HepG2 (cell line): Measurements from ENCODE around the gene RCOR1. TPM values are rescaled to one million over a fixed set of nuclear protein-coding genes. Genes with fewer than 3 reads are reported as not detected.

ENCODE experiments used
- ATAC-seq: fragments of 200-7000 bp; cut with Tn5 transposase; 3 replicates; pipeline ENCODE4 v1.9.1; 2020; ENCODE audit warnings: mild to moderate bottlenecking, moderate library complexity
- BruUV-seq: library from RNA; stranded (reverse); fragments of 400-500 nt; replicated peaks from 2 replicates; lab custom pipeline; 2021; lab: Mats Ljungman, UMichigan
- CTCF ChIA-PET: fragments of 300-600 bp; formaldehyde crosslinking; extraction: SDS; loops from one replicate; lab custom pipeline; 2021; ENCODE audit warnings: low total read pairs, inconsistent platforms, low intra/inter-chr PET ratio; lab: Yijun Ruan, JAX
- POLR2A ChIA-PET: fragments of 350-600 bp; sonication (Branson Sonifier 250); formaldehyde crosslinking; loops from one replicate; lab custom pipeline; 2020; ENCODE audit warnings: antibody characterized with exemption, inconsistent platforms; lab: Yijun Ruan, JAX
- DNase-seq: peaks from one replicate; pipeline ENCODE4 v3.0.0-alpha.2; 2015; ENCODE audit warnings: low spot score
- FAIRE-seq: peaks from 3 replicates; lab custom pipeline; 2011; peaks lifted over from hg19 to GRCh38; lab: Jason Lieb, UNC
- H2AFZ ChIP-seq: one replicate; pipeline ENCODE4 v1.6.1; 2011; ENCODE audit warnings: low read length, inconsistent platforms
- H3K27ac ChIP-seq: fragments of 300-600 bp; 3 replicates; pipeline ENCODE4 v1.8.0; 2011; ENCODE audit warnings: mixed run types, mild to moderate bottlenecking, mixed read lengths, low read length, inconsistent platforms; ENCODE audit not compliant: insufficient read depth; ENCODE audit errors: extremely low read length
- H3K27me3 ChIP-seq, 2 experiments: fragments of 200-600 bp in 1 of 2; 2 replicates in 1 of 2; 3 replicates in 1 of 2; pipeline versions ENCODE4 v1.6.0 to v1.8.0; 2011; ENCODE audit warnings: low read length in 2 of 2, mild to moderate bottlenecking in 2 of 2, moderate library complexity in 2 of 2, inconsistent platforms in 1 of 2; ENCODE audit not compliant: insufficient read depth in 2 of 2, control insufficient read depth in 1 of 2
- H3K36me3 ChIP-seq, 2 experiments: fragments of 200-600 bp in 1 of 2; replicated peaks in 1 of 2; 2 replicates in 1 of 2; 3 replicates in 1 of 2; pipeline versions ENCODE4 v1.5.1 to v1.8.0; 2011; ENCODE audit warnings: low read length in 2 of 2, inconsistent platforms in 1 of 2; ENCODE audit not compliant: insufficient read depth in 2 of 2, control insufficient read depth in 1 of 2
- H3K4me1 ChIP-seq: 2 replicates; pipeline ENCODE4 v1.5.1; 2012; ENCODE audit warnings: low read length, inconsistent platforms; ENCODE audit not compliant: insufficient read depth
- H3K4me2 ChIP-seq: 2 replicates; pipeline ENCODE4 v1.6.0; 2011; ENCODE audit warnings: low read depth, low read length, inconsistent platforms
- H3K4me3 ChIP-seq, 3 experiments: fragments of 200-600 bp in 1 of 3; sonication (generic), shearing (Covaris generic) in 1 of 3; replicated peaks in 1 of 3; 2 replicates each; pipeline ENCODE4 v1.5.1; 2011 to 2016; ENCODE audit warnings: low read length in 3 of 3, inconsistent platforms in 2 of 3, low read depth in 2 of 3, mild to moderate bottlenecking in 2 of 3, control low read depth in 1 of 3, mixed read lengths in 1 of 3; ENCODE audit not compliant: insufficient read depth in 1 of 3
- H3K79me2 ChIP-seq: one replicate; pipeline ENCODE4 v1.6.1; 2011; ENCODE audit warnings: low read length, inconsistent platforms; ENCODE audit not compliant: insufficient read depth
- H3K9ac ChIP-seq: 2 replicates; pipeline ENCODE4 v1.6.0; 2011; ENCODE audit warnings: mild to moderate bottlenecking, low read depth, low read length, inconsistent platforms; ENCODE audit not compliant: insufficient read depth
- H3K9me3 ChIP-seq: 2 replicates; pipeline ENCODE4 v1.5.1; 2012; ENCODE audit warnings: mild to moderate bottlenecking, low read length
- H4K20me1 ChIP-seq: 2 replicates; pipeline ENCODE4 v1.6.0; 2011; ENCODE audit warnings: inconsistent platforms, mild to moderate bottlenecking, low read length, moderate library complexity; ENCODE audit not compliant: insufficient read depth
- DNMT1 ChIP-seq: sonication (generic); formaldehyde crosslinking; IDR thresholded peaks from 2 replicates; pipeline ENCODE4 v1.5.1; 2020; ENCODE audit warnings: mild to moderate bottlenecking, missing genetic modification reagents
- ETV5 ChIP-seq: IDR thresholded peaks from 2 replicates; pipeline ENCODE4 v1.6.1; 2018; ENCODE audit warnings: missing biosample characterization, missing genetic modification reagents, inconsistent platforms, borderline replicate concordance
- MTA3 ChIP-seq: sonication (generic); formaldehyde crosslinking; IDR thresholded peaks from 2 replicates; pipeline ENCODE4 v1.4.0; 2020; ENCODE audit warnings: missing genetic modification reagents
- SCMH1 ChIP-seq: sonication (generic); formaldehyde crosslinking; IDR thresholded peaks from 2 replicates; pipeline ENCODE4 v1.9.0; 2021; ENCODE audit warnings: missing genetic modification reagents, mild to moderate bottlenecking, borderline replicate concordance
- SRF ChIP-seq: IDR thresholded peaks from 2 replicates; pipeline ENCODE4 v1.6.1; 2011; ENCODE audit warnings: mild to moderate bottlenecking, low read depth, low read length, moderate library complexity
- SSRP1 ChIP-seq: IDR thresholded peaks from 2 replicates; pipeline ENCODE4 v1.6.1; 2016; ENCODE audit warnings: control low read depth
- STAT6 ChIP-seq: sonication (generic); formaldehyde crosslinking; IDR thresholded peaks from 2 replicates; pipeline ENCODE4 v1.4.0; 2020; ENCODE audit warnings: missing genetic modification reagents, mild to moderate bottlenecking, borderline replicate concordance
- ZKSCAN1 ChIP-seq: fragments of 150-350 bp; IDR thresholded peaks from 2 replicates; pipeline ENCODE4 v1.6.1; 2014; ENCODE audit warnings: low read length
- ZNF407 ChIP-seq: sonication (generic); formaldehyde crosslinking; IDR thresholded peaks from one replicate; pipeline ENCODE4 v1.5.1; 2020; ENCODE audit warnings: mild to moderate bottlenecking, missing genetic modification reagents; ENCODE audit errors: not compliant biosample characterization
- WGBS: methylation state at CpG from one replicate; pipeline ENCODE4 v1.1.6; 2017; ENCODE audit warnings: low lambda C conversion rate; 5-methylcytosine and 5-hydroxymethylcytosine counted together
- in situ Hi-C: cut with HindIII; loops from 2 replicates; pipeline ENCODE4 v1.10.0; 2017; ENCODE audit warnings: low pct_unique_long_range_greater_than_20kb; ENCODE audit not compliant: extremely low pct_ligation_motif_present
- intact Hi-C: fragments of 100-400 bp; cut with micrococcal nuclease; formaldehyde crosslinking; loops from one replicate; pipeline ENCODE4 v1.10.0; 2022; ENCODE audit not compliant: unreplicated experiment
- polyA plus RNA-seq, 8 experiments: library from polyadenylated mRNA; depleted of rRNA in 3 of 8; stranded (reverse) in 7 of 8; unstranded in 1 of 8; fragments of >200 nt; fragmentation: Illumina TruSeq in 4 of 8; extraction: Trizol in 4 of 8; gene quantifications; 2 replicates each; pipeline versions ENCODE4 v1.2.1 to v1.2.3, GENCODE V29; 2011 to 2016; ENCODE audit warnings: low read depth in 4 of 8, missing spikeins in 1 of 8, mixed read lengths in 1 of 8; ENCODE audit not compliant: insufficient read depth in 1 of 8
- total RNA-seq, 5 experiments: library from RNA; depleted of rRNA; stranded (reverse); fragments of >200 nt; fragmentation: Illumina TruSeq; extraction: Trizol; gene quantifications; 2 replicates each; pipeline ENCODE4 v1.2.3, GENCODE V29; 2016; ENCODE audit warnings: low read depth in 1 of 5
- TF ChIP-seq, protein P1 (sequence below): sonication (generic); formaldehyde crosslinking; IDR thresholded peaks from 2 replicates; pipeline ENCODE4 v1.4.0; 2020; ENCODE audit warnings: missing genetic modification reagents

RCOR1 gene
- total and polyA plus RNA-seq, 2 of the 13 experiments (the other 11 are each of a cell fraction or from before 2014, with no cell fraction given), result 10.2 to 11.1 TPM

GRCh38 chr14:102654298-102654697 lies 61.8 kb downstream of the RCOR1 start:
- peaks cover 37% of the 10 kb centered on the region for H3K4me1 ChIP-seq
- TF ChIP-seq ZNF407 (no peak), SRF (no peak), ETV5 (CRISPR knock-in tag) (no peak), MTA3 (CRISPR knock-in tag) (no peak), ZKSCAN1 (no peak), DNMT1 (CRISPR knock-in tag) (no peak), SSRP1 (no peak), SCMH1 (no peak), STAT6 (no peak)
- TF ChIP-seq, protein P1, sequence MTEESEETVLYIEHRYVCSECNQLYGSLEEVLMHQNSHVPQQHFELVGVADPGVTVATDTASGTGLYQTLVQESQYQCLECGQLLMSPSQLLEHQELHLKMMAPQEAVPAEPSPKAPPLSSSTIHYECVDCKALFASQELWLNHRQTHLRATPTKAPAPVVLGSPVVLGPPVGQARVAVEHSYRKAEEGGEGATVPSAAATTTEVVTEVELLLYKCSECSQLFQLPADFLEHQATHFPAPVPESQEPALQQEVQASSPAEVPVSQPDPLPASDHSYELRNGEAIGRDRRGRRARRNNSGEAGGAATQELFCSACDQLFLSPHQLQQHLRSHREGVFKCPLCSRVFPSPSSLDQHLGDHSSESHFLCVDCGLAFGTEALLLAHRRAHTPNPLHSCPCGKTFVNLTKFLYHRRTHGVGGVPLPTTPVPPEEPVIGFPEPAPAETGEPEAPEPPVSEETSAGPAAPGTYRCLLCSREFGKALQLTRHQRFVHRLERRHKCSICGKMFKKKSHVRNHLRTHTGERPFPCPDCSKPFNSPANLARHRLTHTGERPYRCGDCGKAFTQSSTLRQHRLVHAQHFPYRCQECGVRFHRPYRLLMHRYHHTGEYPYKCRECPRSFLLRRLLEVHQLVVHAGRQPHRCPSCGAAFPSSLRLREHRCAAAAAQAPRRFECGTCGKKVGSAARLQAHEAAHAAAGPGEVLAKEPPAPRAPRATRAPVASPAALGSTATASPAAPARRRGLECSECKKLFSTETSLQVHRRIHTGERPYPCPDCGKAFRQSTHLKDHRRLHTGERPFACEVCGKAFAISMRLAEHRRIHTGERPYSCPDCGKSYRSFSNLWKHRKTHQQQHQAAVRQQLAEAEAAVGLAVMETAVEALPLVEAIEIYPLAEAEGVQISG (CRISPR knock-in tag), result no peak
- no peak overlapping the region for H2AFZ ChIP-seq
- H3K27ac ChIP-seq, result no peak overlapping the region
- in situ Hi-C loops, result no loop called here
- ATAC-seq (no peak), DNase-seq (no peak), FAIRE-seq (no peak)
- H3K9ac ChIP-seq, result no peak overlapping the region
- H3K79me2 ChIP-seq, result peaks cover 85% of the 10 kb centered on the region
- H3K36me3 ChIP-seq, result peaks cover 0 to 2% of the 10 kb centered on the region in 2 experiments; a peak in 1 of 5 replicates
- peaks cover 10% of the 10 kb centered on the region; the same call in 1 of the 2 replicates for H4K20me1 ChIP-seq
- ChIA-PET POLR2A (interaction anchor here (1.7 to 2.2 kb wide), 2 partner anchors 114 to 130 kb away, joined by 6 to 7 read pairs; no protein-coding TSS in a partner anchor), CTCF (no interaction called here)
- H3K9me3 ChIP-seq, result no peaks in the 10 kb centered on the region
- intact Hi-C loops, result no loop called here
- no peak overlapping the region for H3K4me2 ChIP-seq
- no peaks in the 10 kb centered on the region for H3K27me3 ChIP-seq
- 98% methylated on average over 4 of the region's 4 CpGs for WGBS
- H3K4me3 ChIP-seq, result no peak overlapping the region
- BruUV-seq, result no TSS peak
